GM04504 (cell line): Measurements from ENCODE around the gene PPOX.

Experiments
- DNase-seq: peaks from one replicate; pipeline ENCODE4 v3.0.0-alpha.2; 2012; ENCODE audit warnings: low read depth

The PPOX gene

DNA sequence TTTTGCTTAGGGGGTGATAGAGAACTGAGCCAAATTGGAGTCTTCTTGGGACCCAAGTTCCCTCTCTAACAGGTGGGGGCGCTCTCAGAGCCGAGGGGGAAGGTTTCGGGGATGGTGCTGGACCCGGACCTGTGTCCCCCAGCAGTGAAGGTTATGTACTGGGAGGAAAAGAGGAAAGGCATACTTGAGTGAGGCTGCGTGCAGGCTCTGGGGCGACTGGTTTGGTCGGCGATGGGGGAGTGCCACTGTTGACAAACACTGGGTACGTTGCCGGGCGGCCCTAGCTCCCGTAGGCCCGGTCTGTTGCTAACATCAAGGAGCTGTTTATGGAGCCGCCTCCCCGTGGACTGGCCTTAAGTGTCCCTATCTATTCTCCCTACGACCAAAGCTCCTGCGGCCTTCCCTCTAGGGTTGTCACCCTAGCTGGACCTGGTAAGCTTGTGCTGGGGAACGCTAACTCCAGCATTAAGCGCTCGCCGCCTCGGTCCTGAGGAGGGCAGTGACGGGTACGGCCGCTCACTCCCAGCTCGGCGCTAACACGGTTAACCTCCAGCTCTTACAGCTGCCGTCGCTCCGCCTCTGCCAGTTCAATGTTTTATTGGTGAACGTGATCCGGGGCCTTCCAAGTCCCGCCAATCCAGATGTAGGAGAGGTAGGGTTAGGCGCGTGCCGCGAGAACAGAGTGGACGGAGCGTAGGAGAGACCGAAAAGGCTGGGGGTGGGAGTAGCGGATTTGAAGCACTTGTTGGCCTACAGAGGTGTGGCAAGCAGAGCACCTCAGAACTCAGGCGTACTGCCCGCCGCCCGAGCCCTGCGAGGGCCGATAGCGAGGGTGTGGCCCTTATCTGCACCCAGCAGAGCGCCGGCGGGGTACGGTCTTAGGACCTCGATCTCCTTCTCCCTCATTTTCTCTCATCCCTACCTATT is at the start of gene PPOX:
TSS of gene PPOX (plus strand) at position 685 of the 927 bp plus-strand sequence. CDS start 422 bp downstream, outside the sequence.
- peak; percentile 95 for DNase-seq

DNA sequence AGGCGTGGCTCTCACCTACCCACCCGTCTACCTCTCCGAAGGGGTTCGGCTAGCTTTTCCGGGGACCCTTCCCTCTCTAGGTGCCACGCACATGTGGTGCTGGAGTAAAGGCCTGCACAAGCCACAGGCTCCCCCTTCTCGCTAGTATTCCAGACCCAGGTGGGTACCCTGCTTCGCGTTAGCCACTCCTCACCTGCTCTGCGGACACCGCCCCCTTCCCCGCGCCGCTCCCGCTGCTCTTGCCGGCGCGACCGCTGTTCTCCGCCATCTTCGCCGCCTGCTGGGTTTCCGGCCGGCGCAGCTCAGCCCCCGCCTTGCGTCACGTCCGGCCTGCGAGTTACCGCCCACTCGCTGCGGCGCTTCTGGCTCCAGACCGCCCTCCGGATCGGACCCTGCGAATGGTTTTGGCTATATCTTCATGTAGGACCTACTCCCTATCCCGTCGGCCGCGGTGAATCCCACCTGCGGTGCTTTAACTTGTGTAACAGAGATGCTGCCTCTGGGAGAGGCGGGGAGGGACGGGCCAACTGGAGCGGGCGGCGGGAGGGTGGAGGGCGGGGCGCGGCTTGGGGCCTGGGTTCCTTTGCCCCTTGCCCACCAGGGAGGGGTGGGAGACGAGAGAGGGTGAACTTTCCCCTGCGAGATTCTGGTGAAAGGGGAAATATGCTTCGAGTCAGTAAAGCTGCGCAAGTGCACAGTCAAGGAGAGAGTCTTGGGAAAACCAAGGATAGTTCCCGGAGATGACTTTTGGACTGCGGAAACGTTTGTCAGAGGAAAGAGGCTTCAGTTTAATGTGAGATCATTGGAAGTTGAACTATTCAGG is 48.3 kb upstream of the PPOX start, which contains the start of the genes NIT1 and PFDN2:
TSS of gene NIT1 (plus strand) at position 347 of the 823 bp plus-strand sequence. CDS start at position 419, 72 bp downstream.
TSS of gene PFDN2 (minus strand) at position 279 of the 823 bp plus-strand sequence. CDS start at position 268, 11 bp downstream.
- DNase-seq: no peak

DNA sequence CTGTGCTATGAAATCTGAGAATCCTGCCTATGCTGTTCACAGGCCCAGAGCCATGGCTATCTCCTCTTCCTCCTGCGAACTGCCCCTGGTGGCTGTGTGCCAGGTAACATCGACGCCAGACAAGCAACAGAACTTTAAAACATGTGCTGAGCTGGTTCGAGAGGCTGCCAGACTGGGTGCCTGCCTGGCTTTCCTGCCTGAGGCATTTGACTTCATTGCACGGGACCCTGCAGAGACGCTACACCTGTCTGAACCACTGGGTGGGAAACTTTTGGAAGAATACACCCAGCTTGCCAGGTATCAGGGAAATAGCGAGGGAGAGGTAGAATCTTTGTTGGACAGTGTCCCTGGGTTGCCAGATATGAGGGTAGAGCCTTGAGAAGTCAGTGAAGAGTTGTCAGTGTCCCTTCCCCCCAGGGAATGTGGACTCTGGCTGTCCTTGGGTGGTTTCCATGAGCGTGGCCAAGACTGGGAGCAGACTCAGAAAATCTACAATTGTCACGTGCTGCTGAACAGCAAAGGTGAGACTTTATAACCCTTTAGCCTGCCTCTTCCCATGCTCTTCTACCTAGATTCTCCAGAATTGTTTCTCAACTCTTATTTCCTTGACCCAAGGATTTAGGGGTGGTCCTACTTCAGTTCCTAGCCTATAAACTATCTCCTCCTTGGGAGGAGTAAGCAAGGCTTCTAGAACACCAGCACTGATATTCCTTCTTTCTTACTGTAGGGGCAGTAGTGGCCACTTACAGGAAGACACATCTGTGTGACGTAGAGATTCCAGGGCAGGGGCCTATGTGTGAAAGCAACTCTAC is 46.9 kb upstream of the PPOX start:
- no peak for DNase-seq

- no peak for DNase-seq
Observed at GRCh38 chr1:161121042-161121650, 45.1 kb upstream of the PPOX start.

- no peak for DNase-seq
Observed at GRCh38 chr1:161121834-161122233, 44.4 kb upstream of the PPOX start.

GRCh38 chr1:161122967-161123366 is 43.3 kb upstream of the PPOX start:
- DNase-seq: no peak

DNA sequence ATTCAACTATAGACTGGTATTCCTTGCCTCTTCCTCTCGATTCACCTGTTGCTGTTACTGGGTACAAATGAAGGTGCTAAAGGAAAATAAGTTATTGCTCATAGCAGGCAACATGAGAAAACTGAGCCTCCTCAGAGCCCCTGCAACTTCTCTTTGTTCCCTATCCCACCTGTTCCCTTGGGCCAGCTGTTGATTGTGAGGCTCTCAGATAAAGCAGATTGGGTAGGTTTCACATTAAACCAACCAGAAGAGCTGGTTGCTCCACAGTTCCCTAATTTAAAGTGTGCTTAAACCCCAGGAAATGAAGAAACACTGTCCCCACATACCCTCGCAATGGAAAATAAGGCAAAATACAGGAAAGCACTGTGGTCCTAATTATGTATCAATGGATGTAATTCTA is 38.6 kb upstream of the PPOX start:
- DNase-seq: no peak

- DNase-seq: no peak
Observed at GRCh38 chr1:161128591-161129420, 37.4 kb upstream of the PPOX start.

GRCh38 chr1:161130266-161130665 is 36.0 kb upstream of the PPOX start:
- no peak for DNase-seq

DNA sequence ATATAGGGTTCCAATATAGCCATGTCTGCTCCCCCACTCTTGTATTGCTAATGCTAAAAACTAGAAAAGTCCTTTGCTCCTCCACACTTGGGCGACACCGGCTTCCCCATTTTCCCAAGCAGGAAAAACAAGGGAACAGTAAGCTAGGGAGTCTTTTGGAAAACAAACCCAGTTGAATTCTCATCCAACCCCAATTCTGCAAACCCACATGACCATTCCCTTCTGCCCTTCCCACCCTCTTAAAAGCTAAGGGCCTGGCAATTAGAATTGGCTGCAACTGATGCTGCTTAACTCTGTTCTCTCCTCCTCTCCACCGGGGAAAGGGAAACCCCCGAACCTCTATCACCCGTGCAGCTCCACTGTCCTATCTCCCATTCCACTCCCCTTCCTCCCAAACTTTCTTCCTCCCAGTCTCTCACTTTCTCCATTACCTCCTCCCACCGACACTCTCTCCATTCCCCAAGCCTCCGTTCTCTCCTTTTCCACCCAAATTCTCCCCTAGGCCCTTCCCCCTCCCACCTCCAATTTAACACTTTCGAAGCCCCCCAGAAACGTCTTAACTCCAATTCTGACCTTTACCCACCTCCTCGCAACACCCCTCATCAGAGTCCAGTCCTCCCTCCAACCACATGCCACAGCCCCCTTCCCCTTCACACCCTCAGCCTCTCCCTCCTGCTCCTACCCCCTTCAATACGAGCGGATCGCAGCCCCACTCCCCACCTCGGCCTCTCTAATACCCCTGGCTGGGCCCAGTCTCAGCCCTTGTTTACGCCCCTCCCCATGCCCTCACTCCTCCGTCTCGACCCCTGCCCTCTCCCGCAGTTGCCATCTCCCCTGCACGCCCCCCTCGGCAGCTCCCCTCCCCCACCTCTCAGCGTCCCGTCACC is 34.5 kb upstream of the PPOX start:
- no peak for DNase-seq

- peak; percentile 92 for DNase-seq
Observed at GRCh38 chr1:161132410-161133219, 33.6 kb upstream of the PPOX start, which contains the start of gene DEDD. Gene DEDD (minus strand): TSS chr1:161132667. CDS start chr1:161124462, 8,205 bp downstream.

DNA sequence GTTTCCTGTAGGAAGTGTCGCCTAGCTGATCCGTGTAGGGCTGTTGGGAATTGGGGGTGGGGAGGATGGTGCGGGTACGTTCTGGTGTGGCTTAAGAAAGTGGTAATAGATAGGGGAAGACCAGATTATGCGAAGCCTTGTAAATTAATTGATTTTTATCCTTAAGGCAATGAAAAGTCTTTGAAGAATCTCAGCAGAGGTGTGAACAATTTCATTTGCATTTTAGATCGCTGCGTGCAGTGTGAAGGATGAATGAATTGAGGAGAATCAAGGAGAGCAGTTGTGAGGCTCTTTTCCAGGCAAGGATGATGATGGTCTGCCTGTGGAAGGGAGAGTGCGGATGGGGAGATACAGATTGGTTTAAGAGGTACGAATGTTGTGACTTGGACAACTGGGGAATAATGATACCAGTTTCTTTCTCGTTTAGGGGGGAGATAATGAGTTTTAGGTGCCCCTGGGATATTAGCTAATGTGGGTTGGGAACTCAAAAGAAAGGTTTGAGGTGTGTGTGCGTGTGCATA is 32.9 kb upstream of the PPOX start:
- DNase-seq: no peak

DNA sequence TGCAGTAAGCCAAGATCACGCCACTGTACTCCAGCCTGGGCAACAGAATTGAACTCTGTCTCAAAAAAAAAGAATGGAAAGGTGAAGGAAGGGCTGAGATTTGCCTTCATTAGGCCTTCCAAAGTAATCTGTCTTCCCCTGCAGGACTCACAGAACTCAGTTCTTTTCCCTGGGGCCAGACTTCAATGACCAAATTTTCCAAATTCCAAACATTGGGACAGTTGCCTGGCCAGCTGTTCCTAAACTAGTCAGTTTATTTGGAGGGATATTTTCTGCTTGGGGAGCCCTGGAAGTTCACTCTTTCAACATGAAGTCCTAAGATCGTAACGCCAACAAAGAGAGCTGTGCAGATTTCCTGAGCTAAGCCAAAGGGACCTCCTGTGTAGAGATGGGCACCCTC is 28.3 kb upstream of the PPOX start:
- DNase-seq: no peak

GRCh38 chr1:161138431-161138830 is 27.8 kb upstream of the PPOX start:
- no peak for DNase-seq

- DNase-seq: no peak
Observed at GRCh38 chr1:161139766-161140165, 26.5 kb upstream of the PPOX start.

GRCh38 chr1:161140755-161141400 is 25.3 kb upstream of the PPOX start:
- DNase-seq: no peak

DNA sequence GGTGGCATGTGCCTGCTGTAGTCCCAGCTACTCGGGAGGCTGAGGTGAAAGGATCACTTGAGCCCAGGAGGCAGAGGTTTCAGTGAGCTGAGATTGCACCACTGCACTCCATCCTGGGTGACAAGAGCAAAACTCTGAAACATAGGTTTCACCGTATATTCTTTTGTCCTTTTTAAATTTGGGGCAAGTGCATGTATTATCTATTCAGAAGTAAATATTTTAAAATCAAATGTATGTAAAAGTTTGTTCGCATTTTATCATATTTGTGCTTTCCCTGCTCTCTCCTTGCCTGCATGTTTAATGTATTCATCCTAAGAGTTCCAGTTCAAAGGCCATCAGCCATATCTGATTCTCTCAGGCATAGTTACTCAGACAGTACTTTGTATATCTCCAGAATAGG is 20.4 kb upstream of the PPOX start:
- no peak for DNase-seq

DNA sequence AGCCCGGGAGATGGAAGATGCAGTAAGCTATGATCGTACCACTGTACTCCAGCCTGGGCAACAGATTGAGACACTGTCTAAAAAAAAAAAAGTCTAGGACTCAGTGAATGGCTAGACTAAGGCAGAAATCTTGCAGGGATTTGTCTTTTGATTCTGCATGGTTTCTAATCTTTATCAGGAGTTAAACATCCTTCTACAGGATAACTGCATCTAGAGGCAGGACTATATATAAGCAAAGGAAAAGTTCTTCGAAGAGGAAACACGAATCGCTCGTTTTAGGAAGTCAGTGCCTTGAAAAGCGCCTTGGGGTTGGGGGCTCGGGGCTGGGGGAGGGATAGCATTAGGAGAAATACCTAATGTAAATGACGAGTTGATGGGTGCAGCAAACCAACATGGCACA is 13.1 kb upstream of the PPOX start:
- DNase-seq: no peak
